ENCODE results near the gene ARHGAP44. TPM values are rescaled to one million over a fixed set of nuclear protein-coding genes. Genes with fewer than 3 reads are reported as not detected.

Gene ARHGAP44
- total and polyA plus RNA-seq, 2 of the 8 experiments (the other 6 are each of a cell fraction or from before 2014, with no cell fraction given), result 6.2 to 22.2 TPM

DNA sequence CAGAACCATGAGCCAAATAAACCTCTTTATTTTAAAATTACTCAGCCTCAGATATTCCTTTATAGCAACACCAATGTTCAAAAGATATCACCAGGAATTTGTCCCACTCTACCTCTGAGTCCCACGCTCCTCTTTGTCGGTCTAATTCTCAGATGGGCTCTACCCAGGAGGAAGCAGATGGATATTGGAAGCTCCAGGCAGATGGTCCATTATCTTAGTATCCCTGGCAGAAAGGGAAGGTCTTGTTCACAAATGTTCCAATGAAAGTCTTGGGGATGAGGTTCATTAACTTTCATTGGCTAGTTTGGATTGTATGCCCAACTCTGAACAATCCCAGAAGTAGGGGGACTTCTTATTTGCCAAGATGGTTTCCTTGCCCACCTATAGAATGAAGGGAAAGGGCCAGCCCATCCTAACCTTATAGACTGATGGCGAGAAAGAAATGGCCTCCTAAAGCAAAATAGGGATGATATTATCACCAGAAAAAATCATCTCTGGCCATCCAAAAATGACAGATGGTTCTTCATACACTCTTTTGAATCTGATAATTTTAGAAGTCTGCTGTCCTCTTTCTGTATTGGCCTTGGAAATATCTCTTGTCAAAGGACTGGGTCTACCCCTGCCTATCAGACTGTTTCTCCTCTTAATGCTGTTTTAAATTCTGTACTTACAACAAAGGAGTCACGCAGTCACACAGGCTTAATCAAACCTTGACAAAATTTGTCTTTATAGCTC is 249.8 kb downstream of the ARHGAP44 start:
- H3K4me2 ChIP-seq (ENCODE audit: insufficient read depth in 1 of 2, low read depth in 2 of 2, low read length in 2 of 2), result no peak overlapping the region
- H3K79me2 ChIP-seq (ENCODE audit: control insufficient read depth in 1 of 2, insufficient read depth in 2 of 2, low read length in 2 of 2), result no peaks in the 10 kb centered on the region
- H3K14ac ChIP-seq (ENCODE audit: insufficient read length), result no peak overlapping the region
- ChIA-PET POLR2A (ENCODE audit: partially characterized antibody) (no interaction called here), CTCF (ENCODE audit: partially characterized antibody) (interaction anchor here (0.6 to 3.3 kb wide), 5 partner anchors 8 to 1973 kb away, joined by 3 to 37 read pairs (median 4); no protein-coding TSS in a partner anchor)
- no peak for DNase-seq (ENCODE audit: low read depth in 1 of 2, low spot score in 2 of 2)
- no peak overlapping the region for H2BK15ac ChIP-seq (ENCODE audit: low read length)
- H2BK12ac ChIP-seq (ENCODE audit: low read depth, low read length), result no peak overlapping the region
- no peaks in the 10 kb centered on the region for H3K27me3 ChIP-seq (replicated peaks in 1 of 4; ENCODE audit: control insufficient read depth in 3 of 4, extremely low read depth in 1 of 4, insufficient read depth in 3 of 4, low read length in 3 of 4)
- no peak overlapping the region for H4K8ac ChIP-seq (ENCODE audit: extremely low read depth, insufficient read depth, low read length)
- H3K4me1 ChIP-seq (replicated peaks in 1 of 4; ENCODE audit: control insufficient read depth in 3 of 4, insufficient read depth in 4 of 4, low read length in 3 of 4), result no peaks in the 10 kb centered on the region
- no peak overlapping the region for H2BK5ac ChIP-seq (ENCODE audit: low read depth, low read length)
- 93% methylated on average over 4 of the region's 4 CpGs; no CpG with 5 or more reads in 1 of the 2 experiments for WGBS, 2 experiments (ENCODE audit: extremely low coverage in 1 of 2, insufficient coverage in 1 of 2, insufficient read length in 1 of 2, insufficient replicate concordance in 2 of 2, low coverage in 1 of 2, low lambda C conversion rate in 2 of 2, missing lambda C conversion rate in 1 of 2)
- H3K23me2 ChIP-seq (ENCODE audit: low read depth, low read length), result no peaks in the 10 kb centered on the region
- no peak for FAIRE-seq
- H2BK120ac ChIP-seq (replicated peaks; ENCODE audit: low read depth, low read length), result no peak overlapping the region
- no peak overlapping the region for H2AK5ac ChIP-seq (ENCODE audit: low read depth, low read length)
- H3K18ac ChIP-seq (ENCODE audit: extremely low read depth, low read length), result no peak overlapping the region
- no peaks in the 10 kb centered on the region; a peak in 1 of 4 replicates for H3K9me3 ChIP-seq (ENCODE audit: insufficient read depth in 2 of 2, low read depth in 1 of 2, low read length in 1 of 2)
- H2AFZ ChIP-seq (ENCODE audit: low read length), result no peak overlapping the region
- H3K9ac ChIP-seq (replicated peaks in 1 of 4; ENCODE audit: extremely low read depth in 1 of 4, low read depth in 3 of 4, low read length in 3 of 4), result no peak overlapping the region
- no peak overlapping the region for H3K27ac ChIP-seq (ENCODE audit: low read depth, low read length)
- H3K4ac ChIP-seq (replicated peaks; ENCODE audit: insufficient read length, low read depth, low read length), result no peak overlapping the region
- no peak overlapping the region for H4K5ac ChIP-seq (ENCODE audit: insufficient read length, low read depth, low read length)
- no peak overlapping the region for H3K56ac ChIP-seq (replicated peaks; ENCODE audit: insufficient read length, low read depth, low read length)
- H3K36me3 ChIP-seq (ENCODE audit: control insufficient read depth in 2 of 4, insufficient read depth in 4 of 4, low read length in 3 of 4), result no peaks in the 10 kb centered on the region
- no peaks in the 10 kb centered on the region for H4K20me1 ChIP-seq (replicated peaks in 1 of 2; ENCODE audit: control insufficient read depth in 1 of 2, insufficient read depth in 2 of 2, low read length in 2 of 2)
- H3K23ac ChIP-seq (ENCODE audit: insufficient read length), result no peak overlapping the region
- H3K79me1 ChIP-seq (ENCODE audit: low read depth, low read length), result no peaks in the 10 kb centered on the region
- H3K4me3 ChIP-seq (ENCODE audit: extremely low read depth in 1 of 4, insufficient read depth in 2 of 4, low read depth in 3 of 4, low read length in 4 of 4), result no peak overlapping the region
- H2BK20ac ChIP-seq (ENCODE audit: low read length), result no peak overlapping the region
- H4K91ac ChIP-seq (replicated peaks; ENCODE audit: insufficient read length, low read length), result no peak overlapping the region

Data from H1 (cell line).